ENCODE results near the gene PLEKHG1. TPM values are rescaled to one million over a fixed set of nuclear protein-coding genes. Genes with fewer than 3 reads are reported as not detected.

The PLEKHG1 gene
- total and polyA plus RNA-seq, 2 of the 13 experiments (the other 11 are each of a cell fraction or from before 2014, with no cell fraction given) = 0.03 to 0.04 TPM

DNA sequence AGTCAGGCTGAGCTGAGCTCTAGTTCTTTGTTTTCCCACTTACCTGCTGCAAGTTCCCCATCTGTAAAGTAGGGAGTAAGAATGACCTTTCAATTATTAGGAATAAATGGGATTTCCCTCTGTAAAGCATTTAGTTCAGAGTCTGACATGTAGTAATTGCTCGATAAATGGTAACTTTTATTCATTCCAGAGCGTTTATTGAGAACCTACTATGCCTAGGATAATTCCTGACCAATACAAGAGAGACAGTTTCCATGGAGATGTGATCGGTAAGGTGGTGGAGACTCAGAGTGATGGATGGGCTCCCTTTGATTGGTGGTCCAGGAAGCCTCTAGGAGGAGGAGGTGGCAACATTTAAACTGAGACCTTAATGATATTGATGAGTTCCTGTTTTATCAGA lies 5.6 kb downstream of the PLEKHG1 start:
- peaks cover 8% of the 10 kb centered on the region; the same call in 1 of the 2 replicates for H3K4me1 ChIP-seq (ENCODE audit: insufficient read depth, low read length)
- peaks cover 0 to 19% of the 10 kb centered on the region in 2 experiments; a peak in 4 of 5 replicates for H3K27me3 ChIP-seq (ENCODE audit: control insufficient read depth in 1 of 2, insufficient read depth in 2 of 2, low read length in 2 of 2)
- WGBS (ENCODE audit: low lambda C conversion rate) = 20% methylated on average over 3 of the region's 3 CpGs
- no peaks in the 10 kb centered on the region for H3K9me3 ChIP-seq (ENCODE audit: low read length)
- BruUV-seq (replicated peaks) = no TSS peak
- DNase-seq (ENCODE audit: low spot score) (no peak), FAIRE-seq (no peak), ATAC-seq (no peak)
- no peak overlapping the region for H3K4me2 ChIP-seq (ENCODE audit: low read depth, low read length)
- no peaks in the 10 kb centered on the region for H3K36me3 ChIP-seq (replicated peaks in 1 of 2; ENCODE audit: control insufficient read depth in 1 of 2, insufficient read depth in 2 of 2, low read length in 2 of 2)
- in situ Hi-C loops (cut with HindIII; ENCODE audit: extremely low pct_ligation_motif_present, low pct_unique_long_range_greater_than_20kb) (loop anchor here (10.0 kb wide), 2 partner anchors 191 to 209 kb away; no protein-coding TSS in a partner anchor), intact Hi-C loops (cut with micrococcal nuclease; ENCODE audit: unreplicated experiment) (no loop called here)
- H2AFZ ChIP-seq (ENCODE audit: low read length) = no peak overlapping the region
- no peak overlapping the region for H3K27ac ChIP-seq (ENCODE audit: extremely low read length, insufficient read depth, low read length)
- H3K79me2 ChIP-seq (ENCODE audit: insufficient read depth, low read length) = no peaks in the 10 kb centered on the region
- TF ChIP-seq KLF6 (CRISPR knock-in tag; IDR thresholded peaks at IDR 0.05) (no peak), ZBTB42 (CRISPR knock-in tag; IDR thresholded peaks at IDR 0.05) (no peak), SRSF1 (optimal IDR thresholded peaks at IDR 0.05; ENCODE audit: low read depth, low read length) (no peak), SCMH1 (CRISPR knock-in tag; IDR thresholded peaks at IDR 0.05; ENCODE audit: borderline replicate concordance) (no peak), ZNF24 (IDR thresholded peaks at IDR 0.05) (no peak), ZNF598 (CRISPR knock-in tag; IDR thresholded peaks at IDR 0.05; ENCODE audit: borderline replicate concordance) (no peak), ZNF350 (CRISPR knock-in tag; IDR thresholded peaks at IDR 0.05; ENCODE audit: borderline replicate concordance, low read depth) (no peak), CSRNP1 (CRISPR knock-in tag; IDR thresholded peaks at IDR 0.05) (no peak), RORA (CRISPR knock-in tag; IDR thresholded peaks at IDR 0.05) (no peak), PPARG (CRISPR knock-in tag; conservative IDR thresholded peaks at IDR 0.05) (no peak)
- TF ChIP-seq, protein P1, sequence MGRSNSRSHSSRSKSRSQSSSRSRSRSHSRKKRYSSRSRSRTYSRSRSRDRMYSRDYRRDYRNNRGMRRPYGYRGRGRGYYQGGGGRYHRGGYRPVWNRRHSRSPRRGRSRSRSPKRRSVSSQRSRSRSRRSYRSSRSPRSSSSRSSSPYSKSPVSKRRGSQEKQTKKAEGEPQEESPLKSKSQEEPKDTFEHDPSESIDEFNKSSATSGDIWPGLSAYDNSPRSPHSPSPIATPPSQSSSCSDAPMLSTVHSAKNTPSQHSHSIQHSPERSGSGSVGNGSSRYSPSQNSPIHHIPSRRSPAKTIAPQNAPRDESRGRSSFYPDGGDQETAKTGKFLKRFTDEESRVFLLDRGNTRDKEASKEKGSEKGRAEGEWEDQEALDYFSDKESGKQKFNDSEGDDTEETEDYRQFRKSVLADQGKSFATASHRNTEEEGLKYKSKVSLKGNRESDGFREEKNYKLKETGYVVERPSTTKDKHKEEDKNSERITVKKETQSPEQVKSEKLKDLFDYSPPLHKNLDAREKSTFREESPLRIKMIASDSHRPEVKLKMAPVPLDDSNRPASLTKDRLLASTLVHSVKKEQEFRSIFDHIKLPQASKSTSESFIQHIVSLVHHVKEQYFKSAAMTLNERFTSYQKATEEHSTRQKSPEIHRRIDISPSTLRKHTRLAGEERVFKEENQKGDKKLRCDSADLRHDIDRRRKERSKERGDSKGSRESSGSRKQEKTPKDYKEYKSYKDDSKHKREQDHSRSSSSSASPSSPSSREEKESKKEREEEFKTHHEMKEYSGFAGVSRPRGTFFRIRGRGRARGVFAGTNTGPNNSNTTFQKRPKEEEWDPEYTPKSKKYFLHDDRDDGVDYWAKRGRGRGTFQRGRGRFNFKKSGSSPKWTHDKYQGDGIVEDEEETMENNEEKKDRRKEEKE (IDR thresholded peaks at IDR 0.05) = no peak
- H3K4me3 ChIP-seq (replicated peaks in 1 of 3; ENCODE audit: insufficient read depth in 1 of 3, low read depth in 2 of 3, low read length in 3 of 3) = no peak overlapping the region
- H3K9ac ChIP-seq (ENCODE audit: insufficient read depth, low read depth, low read length) = no peak overlapping the region
- ChIA-PET CTCF (ENCODE audit: low intra/inter-chr PET ratio, low total read pairs) (no interaction called here), POLR2A (no interaction called here)
- no peaks in the 10 kb centered on the region for H4K20me1 ChIP-seq (ENCODE audit: insufficient read depth, low read length)

Measured in HepG2 (cell line).